Activated CD8-positive, alpha-beta memory T cell treated with anti-CD3 and anti-CD28 coated beads, Interleukin-2, amount 50 U/mL, for 48 hours (primary cell): ENCODE data around the gene ZFYVE27.

ENCODE experiments used
- DNase-seq: peaks from one replicate; pipeline ENCODE4 v3.0.0-alpha.2; 2020

Gene ZFYVE27

GRCh38 chr10:97715259-97715874 is 21.6 kb upstream of the ZFYVE27 start:
- DNase-seq = no peak

- DNase-seq = no peak
These were observed 19.3 kb upstream of the ZFYVE27 start for GRCh38 chr10:97717627-97718026.

- DNase-seq = no peak
These were observed 18.8 kb upstream of the ZFYVE27 start for GRCh38 chr10:97718178-97718577.

- DNase-seq = no peak
These were observed 18.2 kb upstream of the ZFYVE27 start for GRCh38 chr10:97718659-97719142.

GRCh38 chr10:97719602-97720001 is 17.3 kb upstream of the ZFYVE27 start:
- no peak for DNase-seq

- no peak for DNase-seq
These were observed 14.8 kb upstream of the ZFYVE27 start for GRCh38 chr10:97721871-97722780.

- no peak for DNase-seq
These were observed 13.9 kb upstream of the ZFYVE27 start for GRCh38 chr10:97723001-97723400.

- DNase-seq = no peak
These were observed 12.5 kb upstream of the ZFYVE27 start for GRCh38 chr10:97724341-97724941.

GRCh38 chr10:97726636-97727178 is 10.2 kb upstream of the ZFYVE27 start:
- no peak for DNase-seq

- DNase-seq = no peak
These were observed 7.9 kb upstream of the ZFYVE27 start for GRCh38 chr10:97729014-97729413.

- no peak for DNase-seq
These were observed 5.4 kb upstream of the ZFYVE27 start for GRCh38 chr10:97731346-97732051.

GRCh38 chr10:97732052-97732359 is 4.9 kb upstream of the ZFYVE27 start:
- no peak for DNase-seq

GRCh38 chr10:97733256-97733655 is 3.7 kb upstream of the ZFYVE27 start:
- DNase-seq = no peak

- DNase-seq = no peak
These were observed 2.9 kb upstream of the ZFYVE27 start for GRCh38 chr10:97734021-97734420.

GRCh38 chr10:97736403-97736901 is 476 bp upstream of the ZFYVE27 start:
- no peak for DNase-seq

GRCh38 chr10:97737770-97738265 is 890 bp downstream of the ZFYVE27 start:
- DNase-seq = no peak

GRCh38 chr10:97738616-97739015 is 1.7 kb downstream of the ZFYVE27 start:
- DNase-seq = no peak

GRCh38 chr10:97740613-97741012 is 3.7 kb downstream of the ZFYVE27 start:
- DNase-seq = no peak

- no peak for DNase-seq
These were observed 6.4 kb downstream of the ZFYVE27 start for GRCh38 chr10:97743169-97743943.

- no peak for DNase-seq
These were observed 7.6 kb downstream of the ZFYVE27 start for GRCh38 chr10:97744405-97745035.

GRCh38 chr10:97747573-97747972 is 10.6 kb downstream of the ZFYVE27 start:
- no peak for DNase-seq
